ENCODE results near the gene IGFBP4. TPM values are rescaled to one million over a fixed set of nuclear protein-coding genes. Genes with fewer than 3 reads are reported as not detected.
A peak's percentile ranks its signal among the peaks of the same experiment; 100 is the strongest.

The IGFBP4 gene
- total RNA-seq, 1 donor from 2014 or later, result 381 TPM

DNA sequence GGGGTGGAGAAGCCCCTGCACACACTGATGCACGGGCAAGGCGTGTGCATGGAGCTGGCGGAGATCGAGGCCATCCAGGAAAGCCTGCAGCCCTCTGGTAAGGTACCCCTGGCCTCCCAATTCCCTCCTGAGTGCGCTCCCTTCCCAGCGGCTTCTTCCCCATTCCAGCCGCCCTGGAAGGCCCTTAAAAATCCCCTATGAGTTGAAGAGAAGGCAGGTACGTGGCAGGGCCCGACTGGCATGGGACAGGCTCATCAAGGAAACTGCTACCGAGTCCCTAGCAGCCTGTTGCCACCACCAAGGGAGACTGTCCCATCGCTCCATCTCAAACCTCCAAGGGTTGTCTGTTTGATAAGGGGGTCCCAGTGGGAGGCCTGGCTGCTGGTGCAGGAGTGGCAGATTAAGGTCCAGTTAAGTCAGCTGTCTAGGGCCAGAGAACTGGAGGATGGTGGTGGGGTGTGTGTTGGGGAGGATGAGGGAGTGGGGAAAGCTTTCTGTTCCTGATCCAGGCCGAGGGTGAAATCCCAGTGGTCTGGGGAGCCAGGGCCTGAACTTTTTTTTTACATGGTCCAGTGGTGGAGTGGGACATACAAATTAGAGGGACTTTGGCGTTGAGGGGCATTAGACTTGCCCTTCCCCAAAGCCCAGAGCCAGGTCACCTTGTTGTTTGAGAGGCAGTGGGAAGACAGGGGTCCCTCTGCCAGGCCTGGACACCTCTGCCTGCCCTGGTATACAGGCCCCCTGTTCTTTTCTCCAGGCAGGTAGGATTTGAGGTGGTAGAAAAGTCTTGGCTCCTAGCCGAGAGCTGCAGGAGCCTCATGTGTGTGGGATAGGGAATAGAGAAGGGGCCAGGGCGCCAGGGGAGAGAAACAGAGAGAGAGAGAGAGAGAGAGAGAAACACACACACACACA is 994 bp downstream of the IGFBP4 start:
- intact Hi-C loops (cut with DNase I), result loop anchor here (5.0 kb wide), 1 partner anchor 113 kb away; no protein-coding TSS in a partner anchor
- Histone ChIP-seq H3K9me3 (no peaks in the 10 kb centered on the region), H3K36me3 (no peaks in the 10 kb centered on the region), H3K4me3 (peak overlapping the region; percentile 81), H3K4me1 (peaks cover 41% of the 10 kb centered on the region), H3K27ac (peak overlapping the region; percentile 90), H3K27me3 (no peaks in the 10 kb centered on the region)
- ATAC-seq (no peak), DNase-seq (no peak)
- TF ChIP-seq, protein P1, sequence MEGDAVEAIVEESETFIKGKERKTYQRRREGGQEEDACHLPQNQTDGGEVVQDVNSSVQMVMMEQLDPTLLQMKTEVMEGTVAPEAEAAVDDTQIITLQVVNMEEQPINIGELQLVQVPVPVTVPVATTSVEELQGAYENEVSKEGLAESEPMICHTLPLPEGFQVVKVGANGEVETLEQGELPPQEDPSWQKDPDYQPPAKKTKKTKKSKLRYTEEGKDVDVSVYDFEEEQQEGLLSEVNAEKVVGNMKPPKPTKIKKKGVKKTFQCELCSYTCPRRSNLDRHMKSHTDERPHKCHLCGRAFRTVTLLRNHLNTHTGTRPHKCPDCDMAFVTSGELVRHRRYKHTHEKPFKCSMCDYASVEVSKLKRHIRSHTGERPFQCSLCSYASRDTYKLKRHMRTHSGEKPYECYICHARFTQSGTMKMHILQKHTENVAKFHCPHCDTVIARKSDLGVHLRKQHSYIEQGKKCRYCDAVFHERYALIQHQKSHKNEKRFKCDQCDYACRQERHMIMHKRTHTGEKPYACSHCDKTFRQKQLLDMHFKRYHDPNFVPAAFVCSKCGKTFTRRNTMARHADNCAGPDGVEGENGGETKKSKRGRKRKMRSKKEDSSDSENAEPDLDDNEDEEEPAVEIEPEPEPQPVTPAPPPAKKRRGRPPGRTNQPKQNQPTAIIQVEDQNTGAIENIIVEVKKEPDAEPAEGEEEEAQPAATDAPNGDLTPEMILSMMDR (IDR thresholded peaks at IDR 0.05), result peak; percentile 6

- DNase-seq (no peak), ATAC-seq (no peak)
- H3K4me3 ChIP-seq, result peak overlapping the region; percentile 81
- TF ChIP-seq, protein P1 (IDR thresholded peaks at IDR 0.05), result no peak
- intact Hi-C loops (cut with DNase I), result no loop called here
- H3K27me3 ChIP-seq, result no peaks in the 10 kb centered on the region
- no peaks in the 10 kb centered on the region for H3K36me3 ChIP-seq
- H3K4me1 ChIP-seq, result peaks cover 57% of the 10 kb centered on the region
- peak overlapping the region; percentile 90 for H3K27ac ChIP-seq
- no peaks in the 10 kb centered on the region for H3K9me3 ChIP-seq
Observed at GRCh38 chr17:40445751-40446468, 2.7 kb downstream of the IGFBP4 start.

DNA sequence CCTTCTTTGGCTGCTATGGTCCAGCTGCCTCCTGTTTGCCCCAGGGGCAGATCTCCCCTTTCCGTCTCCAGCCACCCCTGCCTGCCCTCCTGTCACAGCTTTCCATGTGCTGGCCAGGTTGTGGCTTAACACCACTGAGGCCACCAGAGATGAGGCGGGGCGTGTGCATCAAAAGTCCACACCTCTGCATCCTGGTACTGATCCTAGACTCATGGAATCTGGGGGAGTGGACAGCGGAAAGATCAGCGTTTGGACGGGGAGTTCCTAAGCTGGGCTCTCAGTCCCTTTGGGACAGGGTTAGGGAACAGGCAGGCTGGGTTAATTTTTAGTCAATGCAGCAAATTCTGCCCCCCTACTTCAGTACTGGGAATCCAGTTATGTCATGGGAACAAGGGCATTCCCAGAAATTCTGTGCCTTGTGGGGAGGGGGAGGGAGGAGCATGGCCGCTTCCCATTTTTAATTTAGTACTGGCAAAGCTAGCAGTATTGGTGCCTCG is 3.9 kb downstream of the IGFBP4 start:
- peaks cover 67% of the 10 kb centered on the region for H3K4me1 ChIP-seq
- DNase-seq (no peak), ATAC-seq (no peak)
- intact Hi-C loops (cut with DNase I), result no loop called here
- H3K9me3 ChIP-seq, result no peaks in the 10 kb centered on the region
- H3K27me3 ChIP-seq, result no peaks in the 10 kb centered on the region
- H3K36me3 ChIP-seq, result peaks cover 4% of the 10 kb centered on the region
- peak overlapping the region; percentile 90 for H3K27ac ChIP-seq
- H3K4me3 ChIP-seq, result peak overlapping the region; percentile 81
- TF ChIP-seq, protein P1 (IDR thresholded peaks at IDR 0.05), result no peak

DNA sequence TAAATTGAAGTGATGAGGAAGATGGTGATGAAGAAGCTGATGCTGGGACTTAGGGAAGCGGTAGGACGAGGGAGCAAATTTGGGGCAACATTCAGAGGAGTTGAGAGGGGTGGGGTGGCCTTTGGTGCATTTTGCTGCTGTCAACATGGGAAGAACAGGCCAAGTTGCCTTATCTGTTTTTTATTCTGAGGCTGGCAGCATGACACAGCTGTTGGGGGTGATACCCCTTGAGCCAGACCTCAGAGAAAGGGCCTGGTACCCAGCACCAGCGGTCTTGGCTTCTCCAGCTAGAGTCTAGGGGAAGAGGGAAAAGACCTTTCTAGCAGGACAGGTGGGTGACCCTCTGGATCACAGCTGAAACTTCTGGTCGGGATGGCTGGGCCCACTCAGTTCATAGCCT is 4.6 kb downstream of the IGFBP4 start:
- Histone ChIP-seq H3K4me3 (peak overlapping the region; percentile 81), H3K27me3 (no peaks in the 10 kb centered on the region), H3K27ac (peak overlapping the region; percentile 90), H3K9me3 (no peaks in the 10 kb centered on the region), H3K36me3 (peaks cover 8% of the 10 kb centered on the region), H3K4me1 (peaks cover 67% of the 10 kb centered on the region)
- intact Hi-C loops (cut with DNase I), result no loop called here
- TF ChIP-seq, protein P1 (IDR thresholded peaks at IDR 0.05), result no peak
- DNase-seq, result no peak
- no peak for ATAC-seq

DNA sequence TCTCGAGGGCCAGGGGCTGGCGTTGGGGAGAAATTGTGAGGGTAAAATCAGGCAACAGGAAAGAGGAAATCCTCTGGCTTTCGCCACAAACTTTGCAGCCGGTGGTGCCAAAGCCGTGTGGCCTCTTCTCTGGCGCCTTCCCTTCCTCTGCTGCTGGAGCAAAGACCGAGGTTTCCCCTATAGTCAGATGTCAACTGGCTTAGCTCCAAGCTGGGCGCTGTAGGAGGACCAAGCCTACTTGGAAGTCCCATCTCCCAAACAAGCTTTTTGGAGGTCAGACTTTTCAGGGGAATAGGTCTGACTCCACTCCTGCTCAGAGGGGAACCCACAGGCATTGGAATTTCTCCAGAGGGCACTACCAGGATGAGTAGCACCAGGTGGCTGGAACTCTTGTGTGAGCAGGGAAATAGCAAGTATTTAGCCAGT is 5.0 kb downstream of the IGFBP4 start:
- Histone ChIP-seq H3K27me3 (no peaks in the 10 kb centered on the region), H3K36me3 (peaks cover 12% of the 10 kb centered on the region), H3K4me3 (peak overlapping the region; percentile 81), H3K9me3 (no peaks in the 10 kb centered on the region), H3K27ac (peak overlapping the region; percentile 90), H3K4me1 (peaks cover 67% of the 10 kb centered on the region)
- TF ChIP-seq, protein P1 (IDR thresholded peaks at IDR 0.05), result no peak
- ATAC-seq (peak; percentile 1), DNase-seq (no peak)
- intact Hi-C loops (cut with DNase I), result no loop called here
